A549 (cell line): Measurements from ENCODE around the gene RNASE7.

Experiments
- CHD4 ChIP-seq: fragments of 200-600 bp; sonication (generic); IDR thresholded peaks from 2 replicates; pipeline ENCODE4 v1.6.1; 2016; ENCODE audit warnings: antibody characterized with exemption, mild to moderate bottlenecking, borderline replicate concordance
- EHMT2 ChIP-seq: fragments of 200-600 bp; sonication (generic); IDR thresholded peaks from 2 replicates; pipeline ENCODE4 v1.6.1; 2016; ENCODE audit warnings: antibody characterized with exemption, low read depth, mild to moderate bottlenecking, moderate library complexity
- HMGXB4 ChIP-seq: fragments of 250-450 bp; sonication (Bioruptor Pico); IDR thresholded peaks from 2 replicates; pipeline ENCODE4 v1.5.0; 2021; ENCODE audit warnings: mild to moderate bottlenecking, moderate library complexity, borderline replicate concordance
- HOXA7 ChIP-seq: fragments of 250-450 bp; sonication (Bioruptor Pico); IDR thresholded peaks from 2 replicates; pipeline ENCODE4 v1.5.0; 2020; ENCODE audit warnings: mild to moderate bottlenecking, moderate library complexity
- KDM1A ChIP-seq: fragments of 200-600 bp; sonication (generic); IDR thresholded peaks from 2 replicates; pipeline ENCODE4 v1.6.1; 2016; ENCODE audit warnings: low read depth, mild to moderate bottlenecking
- MAZ ChIP-seq: fragments of 150-350 bp; IDR thresholded peaks from 2 replicates; pipeline ENCODE4 v1.6.1; 2014; ENCODE audit warnings: antibody characterized with exemption, low read depth, low read length, borderline replicate concordance
- MYC ChIP-seq: IDR thresholded peaks from 2 replicates; pipeline ENCODE4 v1.6.1; 2012; ENCODE audit warnings: mild to moderate bottlenecking, inconsistent platforms, low read length, improper control_type of control experiment, borderline replicate concordance
- POLR2A ChIP-seq: IDR thresholded peaks from 2 replicates; pipeline ENCODE4 v1.6.1; 2012; ENCODE audit warnings: mild to moderate bottlenecking, low read length
- RARB ChIP-seq: fragments of 250-450 bp; sonication (Bioruptor Pico); IDR thresholded peaks from 2 replicates; pipeline ENCODE4 v1.8.0; 2021; ENCODE audit warnings: mild to moderate bottlenecking, moderate library complexity
- TF ChIP-seq, protein P1 (sequence below): fragments of >200 bp; sonication (Bioruptor Twin); formaldehyde crosslinking; IDR thresholded peaks from 3 replicates; pipeline ENCODE4 v1.5.1; 2016

- TF ChIP-seq CHD4, result no peak
- TF ChIP-seq POLR2A, result no peak
- TF ChIP-seq MYC, result no peak
- no peak for TF ChIP-seq KDM1A
- TF ChIP-seq, protein P1, sequence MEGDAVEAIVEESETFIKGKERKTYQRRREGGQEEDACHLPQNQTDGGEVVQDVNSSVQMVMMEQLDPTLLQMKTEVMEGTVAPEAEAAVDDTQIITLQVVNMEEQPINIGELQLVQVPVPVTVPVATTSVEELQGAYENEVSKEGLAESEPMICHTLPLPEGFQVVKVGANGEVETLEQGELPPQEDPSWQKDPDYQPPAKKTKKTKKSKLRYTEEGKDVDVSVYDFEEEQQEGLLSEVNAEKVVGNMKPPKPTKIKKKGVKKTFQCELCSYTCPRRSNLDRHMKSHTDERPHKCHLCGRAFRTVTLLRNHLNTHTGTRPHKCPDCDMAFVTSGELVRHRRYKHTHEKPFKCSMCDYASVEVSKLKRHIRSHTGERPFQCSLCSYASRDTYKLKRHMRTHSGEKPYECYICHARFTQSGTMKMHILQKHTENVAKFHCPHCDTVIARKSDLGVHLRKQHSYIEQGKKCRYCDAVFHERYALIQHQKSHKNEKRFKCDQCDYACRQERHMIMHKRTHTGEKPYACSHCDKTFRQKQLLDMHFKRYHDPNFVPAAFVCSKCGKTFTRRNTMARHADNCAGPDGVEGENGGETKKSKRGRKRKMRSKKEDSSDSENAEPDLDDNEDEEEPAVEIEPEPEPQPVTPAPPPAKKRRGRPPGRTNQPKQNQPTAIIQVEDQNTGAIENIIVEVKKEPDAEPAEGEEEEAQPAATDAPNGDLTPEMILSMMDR, result no peak
- no peak for TF ChIP-seq MAZ
- TF ChIP-seq EHMT2, result no peak
- TF ChIP-seq HOXA7 (CRISPR knock-in tag), result no peak
- TF ChIP-seq HMGXB4 (CRISPR knock-in tag), result no peak
- no peak for TF ChIP-seq RARB (CRISPR knock-in tag)
These were observed 7.1 kb downstream of the RNASE7 start for GRCh38 chr14:21049271-21049673.
